Keratinocyte (primary cell): ENCODE results near the gene CSTB. TPM values are rescaled to one million over a fixed set of nuclear protein-coding genes. Genes with fewer than 3 reads are reported as not detected.
A peak's percentile ranks its signal among the peaks of the same experiment; 100 is the strongest.

Experiments
- DNase-seq: peaks from one replicate; pipeline ENCODE4 v3.0.0-alpha.2; 2011; ENCODE audit warnings: low read depth, missing footprints, low spot score
- FAIRE-seq: peaks from 2 replicates; lab custom pipeline; 2011; peaks lifted over from hg19 to GRCh38; lab: Jason Lieb, UNC
- H2AFZ ChIP-seq: 2 replicates; pipeline ENCODE4 v1.6.0; 2012; ENCODE audit warnings: low read length, control low read depth, inconsistent platforms; ENCODE audit not compliant: control insufficient read depth
- H3K27ac ChIP-seq: 2 replicates; pipeline ENCODE4 v1.5.1; 2011; ENCODE audit warnings: low read length; ENCODE audit not compliant: control insufficient read depth, insufficient read depth
- H3K27me3 ChIP-seq: 3 replicates; pipeline ENCODE4 v1.6.0; 2011; ENCODE audit warnings: low read length; ENCODE audit not compliant: control insufficient read depth, insufficient read depth; ENCODE audit errors: extremely low read depth
- H3K36me3 ChIP-seq, 2 experiments: 2 replicates in 1 of 2; 3 replicates in 1 of 2; pipeline ENCODE4 v1.5.1; 2011; ENCODE audit warnings: low read length in 2 of 2, mild to moderate bottlenecking in 1 of 2; ENCODE audit not compliant: control insufficient read depth in 2 of 2, insufficient read depth in 2 of 2; ENCODE audit errors: extremely low read depth in 1 of 2
- H3K4me1 ChIP-seq: 3 replicates; pipeline ENCODE4 v1.5.1; 2011; ENCODE audit warnings: low read length; ENCODE audit not compliant: control insufficient read depth, insufficient read depth; ENCODE audit errors: extremely low read depth
- H3K4me2 ChIP-seq: 3 replicates; pipeline ENCODE4 v1.6.0; 2011; ENCODE audit warnings: low read depth, low read length; ENCODE audit not compliant: control insufficient read depth, insufficient read depth; ENCODE audit errors: extremely low read depth
- H3K4me3 ChIP-seq, 3 experiments: fragments of 200-600 bp in 1 of 3; sonication (generic) in 1 of 3; 2 replicates in 2 of 3; 3 replicates in 1 of 3; pipeline ENCODE4 v1.5.1; 2011 to 2016; ENCODE audit warnings: low read length in 3 of 3, mild to moderate bottlenecking in 3 of 3, control low read depth in 2 of 3, inconsistent platforms in 1 of 3, low read depth in 1 of 3, mixed read lengths in 1 of 3, mixed run types in 1 of 3, moderate library complexity in 1 of 3; ENCODE audit not compliant: control insufficient read depth in 2 of 3, insufficient read depth in 2 of 3; ENCODE audit errors: extremely low read depth in 1 of 3
- H3K79me2 ChIP-seq: 2 replicates; pipeline ENCODE4 v1.6.0; 2012; ENCODE audit warnings: low read length; ENCODE audit not compliant: control insufficient read depth, insufficient read depth
- H3K9ac ChIP-seq: 3 replicates; pipeline ENCODE4 v1.6.0; 2011; ENCODE audit warnings: low read length; ENCODE audit not compliant: control insufficient read depth, insufficient read depth; ENCODE audit errors: extremely low read depth
- H3K9me1 ChIP-seq: 3 replicates; pipeline ENCODE4 v1.6.0; 2011; ENCODE audit warnings: low read length; ENCODE audit not compliant: control insufficient read depth, insufficient read depth; ENCODE audit errors: extremely low read depth
- H3K9me3 ChIP-seq: 2 replicates; pipeline ENCODE4 v1.5.1; 2012; ENCODE audit warnings: low read depth, low read length; ENCODE audit not compliant: control insufficient read depth
- H4K20me1 ChIP-seq: 3 replicates; pipeline ENCODE4 v1.6.0; 2011; ENCODE audit warnings: low read length; ENCODE audit not compliant: control insufficient read depth, insufficient read depth; ENCODE audit errors: extremely low read depth
- CTCF ChIP-seq, 3 experiments: IDR thresholded peaks in 1 of 3; conservative IDR thresholded peaks in 1 of 3; optimal IDR thresholded peaks in 1 of 3; 2 replicates in 2 of 3; 3 replicates in 1 of 3; pipeline versions ENCODE3 to v1.5.1; 2011; ENCODE audit warnings: low read length in 3 of 3, mild to moderate bottlenecking in 3 of 3, moderate library complexity in 2 of 3, control low read depth in 1 of 3, inconsistent platforms in 1 of 3; ENCODE audit not compliant: insufficient read depth in 2 of 3; ENCODE audit errors: extremely low read depth in 1 of 3
- EZH2 ChIP-seq: IDR thresholded peaks from one replicate; pipeline ENCODE4 v1.6.1; 2012; ENCODE audit warnings: inconsistent platforms, mild to moderate bottlenecking, low read length, moderate library complexity
- dilution Hi-C: fragments of 300-500 bp; cut with MboI; formaldehyde crosslinking; loops from one replicate; pipeline ENCODE4 v1.7.0; 2020; ENCODE audit warnings: low sequenced_read_pairs; ENCODE audit not compliant: extremely low pct_ligation_motif_present
- polyA plus RNA-seq, 5 experiments: library from polyadenylated mRNA; depleted of rRNA in 3 of 5; stranded (reverse) in 3 of 5; stranded (forward) in 1 of 5; unstranded in 1 of 5; fragments of >200 nt; gene quantifications; 1 replicate in 1 of 5; 2 replicates in 3 of 5; 3 replicates in 1 of 5; pipeline versions ENCODE4 v1.2.1 to v1.2.3, GENCODE V29; 2011 to 2012; ENCODE audit warnings: missing spikeins in 2 of 5, low read depth in 1 of 5, low replicate concordance in 1 of 5

CSTB gene
- polyA plus RNA-seq, 1 donor (not counting 4 experiments of a cell fraction or from before 2014, with no cell fraction given): 126 TPM

- Histone ChIP-seq H3K4me1 (peaks cover 8% of the 10 kb centered on the region), H3K79me2 (peaks cover 13% of the 10 kb centered on the region), H3K27me3 (no peaks in the 10 kb centered on the region), H3K4me2 (peak overlapping the region; percentile 81), H3K9me1 (no peaks in the 10 kb centered on the region), H3K9me3 (no peaks in the 10 kb centered on the region), H3K36me3 (peaks cover 17 to 24% of the 10 kb centered on the region in 2 experiments), H2AFZ (no peak overlapping the region), H3K4me3 (peak overlapping the region; percentile 71 to 84 (median 82)), H4K20me1 (peaks cover 5% of the 10 kb centered on the region), H3K27ac (peak overlapping the region; percentile 74), H3K9ac (peak overlapping the region; percentile 89)
- no peak for FAIRE-seq
- dilution Hi-C loops: no loop called here
- no peak for TF ChIP-seq CTCF (optimal IDR thresholded peaks at IDR 0.05 in 1 of 3, IDR thresholded peaks at IDR 0.05 in 1 of 3, conservative IDR thresholded peaks at IDR 0.05 in 1 of 3; ENCODE audit: extremely low read depth in 1 of 3, insufficient read depth in 2 of 3, low read length in 3 of 3)
- no peak for TF ChIP-seq EZH2
- DNase-seq: no peak
Measured at GRCh38 chr21:43775190-43775589, 918 bp downstream of the CSTB start.

- Histone ChIP-seq H3K4me2 (no peak overlapping the region), H3K27ac (no peak overlapping the region), H3K27me3 (no peaks in the 10 kb centered on the region), H3K4me3 (no peak overlapping the region), H4K20me1 (peaks cover 5% of the 10 kb centered on the region), H3K9ac (no peak overlapping the region), H3K36me3 (peaks cover 17 to 24% of the 10 kb centered on the region in 2 experiments), H3K4me1 (peaks cover 8% of the 10 kb centered on the region), H3K9me3 (no peaks in the 10 kb centered on the region), H3K79me2 (peaks cover 13% of the 10 kb centered on the region), H3K9me1 (no peaks in the 10 kb centered on the region), H2AFZ (no peak overlapping the region)
- no peak for TF ChIP-seq EZH2
- TF ChIP-seq CTCF (optimal IDR thresholded peaks at IDR 0.05 in 1 of 3, IDR thresholded peaks at IDR 0.05 in 1 of 3, conservative IDR thresholded peaks at IDR 0.05 in 1 of 3; ENCODE audit: extremely low read depth in 1 of 3, insufficient read depth in 2 of 3, low read length in 3 of 3): no peak
- dilution Hi-C loops: no loop called here
- DNase-seq (no peak), FAIRE-seq (no peak)
Measured at GRCh38 chr21:43774163-43774562, 1.9 kb downstream of the CSTB start.
